GM21381 (cell line): ENCODE measurements around the gene KLHL40.

Experiments used
- ATAC-seq: cut with Tn5 transposase; IDR thresholded peaks from one replicate; pipeline ENCODE4 v1.9.1; 2021; ENCODE audit warnings: mild to moderate bottlenecking, moderate library complexity; ENCODE audit not compliant: unreplicated experiment

The KLHL40 gene

DNA sequence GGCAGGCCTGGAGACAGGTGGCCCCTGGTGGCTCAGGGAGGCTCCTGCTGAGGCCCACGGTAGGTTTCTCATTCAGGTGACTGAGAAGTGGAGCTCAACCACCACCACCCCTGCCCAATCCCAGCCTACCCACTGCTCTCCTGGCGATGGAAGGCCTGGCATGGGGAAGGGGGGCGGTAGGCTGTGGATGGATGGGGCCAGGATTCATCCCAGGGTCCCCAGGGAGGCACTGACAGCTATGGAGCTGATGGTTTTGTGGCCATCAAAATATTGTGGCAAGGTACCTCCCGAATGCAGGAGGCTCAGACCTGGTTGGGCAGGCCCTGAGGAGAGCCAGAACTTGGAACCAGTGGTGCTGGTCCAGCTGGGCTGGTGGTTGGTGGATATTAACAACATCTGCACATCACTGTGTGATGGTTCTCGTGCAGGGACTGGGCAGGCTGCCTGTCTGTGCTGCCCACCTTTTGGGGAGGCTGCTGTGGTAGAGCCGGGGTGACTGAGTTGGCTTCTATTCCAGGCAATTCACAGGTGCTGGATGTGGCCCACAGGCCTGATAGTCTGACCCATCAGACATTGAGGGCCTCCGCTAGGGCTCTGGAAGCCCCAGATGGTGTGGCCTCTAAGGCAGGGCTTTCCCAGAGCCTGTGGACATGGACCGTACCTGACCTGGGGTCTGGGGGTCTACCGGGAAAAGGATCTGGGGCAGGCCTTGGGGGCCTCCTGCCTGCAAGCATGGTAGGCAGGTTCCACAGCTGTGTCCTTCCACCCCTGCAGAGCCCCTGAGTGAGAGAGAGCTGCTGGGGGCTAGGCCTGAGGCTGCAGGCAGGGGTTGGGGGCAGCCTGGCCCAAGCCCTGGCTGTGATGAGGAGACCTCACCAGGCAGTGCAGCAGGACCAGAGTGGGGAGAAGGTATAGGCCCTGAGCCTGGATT, 28.4 kb upstream of the KLHL40 start:
- ATAC-seq, result no peak

DNA sequence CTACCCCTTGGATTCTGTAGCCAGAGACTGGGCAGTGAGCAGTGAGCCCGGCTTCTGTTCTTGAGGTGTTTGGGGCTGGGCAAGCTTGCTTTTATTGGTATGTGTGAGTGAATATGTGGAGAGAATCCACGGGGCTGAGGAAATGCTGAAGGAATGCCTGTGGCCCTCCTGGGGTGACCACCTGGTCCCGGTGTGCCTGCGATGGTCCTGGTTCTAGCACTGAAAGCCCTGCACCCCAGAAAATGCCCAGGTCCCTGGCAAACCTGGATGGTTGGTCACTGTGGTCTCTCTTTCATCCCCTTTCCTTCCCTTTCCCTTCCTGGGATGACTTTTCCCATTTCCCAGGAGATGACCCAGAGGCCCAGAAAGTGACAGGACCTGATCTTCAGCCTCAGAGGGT, 27.7 kb upstream of the KLHL40 start:
- ATAC-seq, result no peak

DNA sequence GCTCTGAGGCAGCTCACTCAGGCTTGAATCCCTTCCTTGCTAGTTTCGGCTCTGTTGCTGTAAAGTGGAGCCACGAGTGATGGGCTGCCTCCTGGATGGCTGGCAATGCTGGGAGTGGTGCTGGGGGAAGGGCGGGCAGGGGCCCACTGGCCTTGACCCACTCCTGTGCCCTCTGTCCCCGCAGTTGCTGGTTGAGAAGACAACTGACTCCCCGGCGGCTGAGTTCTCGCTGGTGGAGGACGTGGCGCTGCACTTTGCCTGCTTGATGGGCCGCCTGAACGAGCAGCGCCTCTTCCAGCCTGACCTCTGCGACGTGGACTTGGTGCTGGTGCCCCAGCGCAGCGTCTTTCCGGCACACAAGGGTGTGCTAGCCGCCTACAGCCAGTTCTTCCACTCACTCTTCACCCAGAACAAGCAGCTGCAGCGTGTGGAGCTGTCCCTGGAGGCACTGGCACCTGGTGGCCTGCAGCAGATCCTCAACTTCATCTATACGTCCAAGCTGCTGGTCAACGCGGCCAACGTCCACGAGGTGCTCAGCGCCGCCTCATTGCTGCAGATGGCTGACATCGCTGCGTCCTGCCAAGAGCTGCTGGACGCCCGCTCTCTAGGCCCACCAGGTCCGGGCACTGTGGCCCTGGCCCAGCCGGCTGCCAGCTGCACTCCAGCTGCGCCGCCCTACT, 27.1 kb upstream of the KLHL40 start:
- ATAC-seq, result no peak

DNA sequence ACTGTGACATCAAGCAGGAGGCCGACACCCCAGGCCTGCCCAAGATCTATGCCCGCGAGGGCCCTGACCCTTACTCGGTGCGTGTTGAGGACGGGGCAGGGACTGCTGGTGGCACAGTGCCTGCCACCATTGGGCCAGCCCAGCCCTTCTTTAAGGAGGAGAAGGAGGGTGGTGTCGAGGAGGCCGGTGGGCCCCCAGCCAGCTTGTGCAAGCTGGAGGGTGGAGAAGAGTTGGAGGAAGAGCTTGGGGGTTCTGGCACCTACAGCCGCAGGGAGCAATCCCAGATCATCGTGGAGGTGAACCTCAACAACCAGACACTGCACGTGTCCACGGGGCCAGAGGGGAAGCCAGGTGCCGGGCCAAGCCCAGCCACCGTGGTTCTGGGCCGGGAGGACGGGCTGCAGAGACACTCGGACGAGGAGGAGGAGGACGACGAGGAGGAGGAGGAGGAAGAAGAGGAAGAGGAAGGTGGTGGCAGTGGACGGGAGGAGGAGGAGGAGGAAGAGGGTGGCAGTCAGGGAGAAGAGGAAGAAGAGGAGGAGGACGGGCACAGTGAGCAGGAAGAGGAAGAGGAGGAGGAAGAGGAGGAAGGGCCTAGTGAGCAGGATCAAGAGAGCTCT, 26.5 kb upstream of the KLHL40 start:
- ATAC-seq, result no peak

DNA sequence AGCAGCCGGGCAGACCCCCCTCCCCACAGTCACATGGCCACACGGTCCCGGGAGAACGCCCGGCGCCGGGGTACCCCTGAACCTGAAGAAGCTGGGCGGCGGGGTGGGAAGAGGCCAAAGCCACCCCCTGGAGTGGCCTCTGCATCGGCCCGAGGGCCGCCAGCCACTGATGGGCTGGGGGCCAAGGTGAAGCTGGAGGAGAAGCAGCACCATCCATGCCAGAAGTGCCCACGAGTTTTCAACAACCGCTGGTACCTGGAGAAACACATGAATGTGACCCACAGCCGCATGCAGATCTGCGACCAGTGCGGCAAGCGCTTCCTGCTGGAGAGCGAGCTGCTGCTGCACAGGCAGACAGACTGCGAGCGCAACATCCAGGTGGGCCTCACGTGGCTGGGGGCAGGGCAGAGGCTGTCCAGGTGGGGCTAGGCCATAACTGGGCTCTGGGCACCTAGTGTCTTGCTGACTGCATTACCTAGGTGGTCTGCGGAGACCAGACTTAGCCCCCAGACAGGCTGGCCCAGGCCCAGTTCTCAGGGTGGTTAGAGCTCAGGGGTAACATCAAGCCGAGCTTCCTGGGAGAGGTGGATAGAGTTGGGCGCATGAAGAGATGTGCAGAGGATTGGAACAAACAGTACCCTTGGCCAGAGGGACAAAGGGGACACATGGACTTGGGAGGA, 25.7 kb upstream of the KLHL40 start:
- no peak for ATAC-seq

DNA sequence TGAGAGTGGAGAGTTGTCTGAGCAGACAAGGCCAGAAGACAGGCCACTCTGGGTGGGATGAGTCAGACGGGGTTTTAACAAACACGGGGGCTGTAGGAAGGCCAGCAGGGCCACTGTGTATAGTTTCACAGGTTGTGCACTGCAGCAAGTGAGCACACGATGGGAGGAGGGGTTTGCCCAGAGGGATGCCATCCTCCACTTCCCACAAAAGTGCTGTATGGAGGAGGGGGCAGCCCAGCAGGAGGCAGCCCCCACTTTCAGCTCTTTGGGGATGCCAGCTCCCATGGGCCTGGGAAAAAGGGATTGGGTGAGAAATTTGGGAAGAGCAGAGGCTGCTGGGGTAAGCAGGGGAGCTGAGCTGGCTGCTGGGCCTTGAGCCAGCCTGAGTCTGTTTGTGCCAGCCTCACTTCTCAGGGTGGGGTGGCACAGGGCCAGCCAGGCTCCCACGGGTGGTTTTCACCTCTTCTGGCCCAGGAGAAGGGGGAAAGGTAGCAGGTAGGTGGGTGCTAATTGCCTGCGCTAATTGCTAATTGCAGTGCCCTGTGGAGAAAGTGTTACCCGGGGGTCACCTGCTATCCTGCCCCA, 25.1 kb upstream of the KLHL40 start:
- no peak for ATAC-seq

DNA sequence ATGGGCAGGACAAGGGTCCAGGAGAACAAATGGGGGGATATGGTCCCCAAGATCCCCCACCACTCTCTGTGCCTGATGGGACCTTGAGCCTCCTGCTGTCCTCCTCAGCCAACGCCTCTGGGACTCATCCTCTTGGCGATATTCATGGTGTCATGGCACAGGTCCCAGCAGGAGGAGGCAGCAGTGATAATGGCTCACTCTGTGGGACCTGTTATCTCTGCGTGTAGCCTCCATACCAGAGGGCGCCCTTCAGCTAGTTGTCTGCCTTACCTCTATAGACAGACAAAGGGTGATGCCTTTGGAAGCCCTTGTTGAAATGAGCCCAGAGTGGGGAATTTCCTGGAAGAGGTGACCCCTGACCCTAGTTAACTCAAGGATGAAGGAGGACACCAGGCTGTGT, 24.4 kb upstream of the KLHL40 start:
- ATAC-seq, result no peak

DNA sequence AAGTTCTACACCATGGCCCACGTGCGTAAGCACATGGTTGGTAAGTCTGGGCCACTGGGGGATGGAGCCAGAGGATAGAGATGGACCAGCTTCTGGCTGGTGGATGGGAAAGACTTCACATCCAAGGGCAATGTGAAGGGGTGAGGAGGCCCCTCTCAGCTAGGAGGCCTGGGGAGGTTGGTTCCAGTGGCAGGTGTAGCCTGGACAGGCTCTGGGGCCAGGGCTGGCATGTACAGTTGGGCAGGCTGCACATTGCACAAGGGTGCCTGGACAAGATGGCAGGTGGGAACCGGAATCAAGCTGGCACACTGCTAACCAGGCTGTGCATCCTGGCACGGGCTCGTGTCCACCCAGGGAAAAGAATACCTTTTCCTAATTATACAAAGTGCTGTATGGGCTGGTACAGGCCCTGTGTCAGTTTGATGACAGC, 23.7 kb upstream of the KLHL40 start:
- no peak for ATAC-seq

DNA sequence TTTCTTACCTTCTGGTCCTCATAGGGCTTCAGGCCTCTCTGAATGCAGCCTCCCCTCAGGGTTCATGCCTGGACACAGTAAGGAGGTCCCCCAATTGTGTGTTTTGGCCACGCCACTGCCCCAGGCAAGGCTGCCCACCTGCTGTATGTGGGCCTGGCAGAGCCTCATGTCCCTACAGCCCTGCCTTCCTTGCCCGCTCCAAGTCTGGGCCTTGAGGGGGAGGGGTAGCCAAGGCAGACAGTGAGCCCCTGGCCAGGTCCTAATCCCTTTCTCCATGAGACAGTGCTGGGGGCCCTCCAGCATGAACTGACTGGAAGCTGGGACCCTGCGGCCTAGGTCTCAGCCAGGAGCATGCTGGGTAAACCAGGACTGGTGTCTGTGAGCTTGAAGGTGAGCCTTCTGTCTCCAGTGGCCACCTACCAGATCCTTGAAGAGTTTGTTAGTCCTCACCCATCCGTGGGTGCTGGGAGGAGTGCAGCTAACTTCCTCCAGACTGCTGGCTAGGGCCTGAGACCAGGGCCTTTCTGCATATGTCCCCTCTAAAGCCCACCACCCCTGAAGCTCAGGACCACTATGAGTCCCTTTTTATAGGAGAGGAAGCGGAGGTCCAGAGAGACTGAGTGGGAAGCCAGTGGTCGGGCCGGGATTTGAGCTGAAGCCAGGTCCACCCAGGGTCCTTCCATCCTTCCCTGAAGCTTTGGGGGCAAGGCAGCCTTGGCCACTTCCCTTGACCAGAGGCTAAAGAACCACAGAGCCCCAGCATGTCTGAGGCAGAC, 23.1 kb upstream of the KLHL40 start:
- ATAC-seq, result no peak

DNA sequence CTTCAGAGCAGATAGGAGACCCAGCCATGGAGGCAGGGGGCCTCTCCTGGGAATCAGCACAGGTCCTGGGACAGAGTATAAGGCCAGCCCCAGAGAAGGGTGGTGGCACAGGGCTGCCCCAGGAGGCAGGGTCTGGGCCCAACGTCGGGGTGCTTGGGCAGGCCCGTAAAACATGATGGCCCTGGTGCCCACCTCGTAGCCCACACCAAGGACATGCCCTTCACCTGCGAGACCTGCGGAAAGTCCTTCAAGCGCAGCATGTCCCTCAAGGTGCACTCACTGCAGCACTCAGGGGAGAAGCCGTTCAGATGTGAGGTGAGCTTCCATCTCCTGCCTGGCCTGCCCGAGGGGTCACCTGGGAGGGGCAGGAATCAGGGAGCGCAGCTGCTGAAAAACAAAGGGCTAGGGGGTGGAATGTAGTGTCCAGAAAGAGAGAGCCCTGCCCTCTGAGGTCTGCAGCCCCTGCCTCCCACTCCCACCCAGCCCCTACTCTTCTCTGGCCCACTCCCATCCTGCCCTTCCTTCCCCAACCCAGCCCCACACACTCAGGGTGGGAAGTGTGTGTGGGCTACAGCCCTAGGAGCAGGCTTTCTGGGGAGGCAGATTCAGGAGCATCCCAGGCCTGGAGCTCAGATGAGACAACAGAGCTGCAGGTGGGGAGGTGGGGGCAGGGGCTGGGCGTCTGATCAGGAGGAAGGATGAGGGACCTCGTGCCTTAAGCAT, 22.4 kb upstream of the KLHL40 start:
- ATAC-seq, result no peak

DNA sequence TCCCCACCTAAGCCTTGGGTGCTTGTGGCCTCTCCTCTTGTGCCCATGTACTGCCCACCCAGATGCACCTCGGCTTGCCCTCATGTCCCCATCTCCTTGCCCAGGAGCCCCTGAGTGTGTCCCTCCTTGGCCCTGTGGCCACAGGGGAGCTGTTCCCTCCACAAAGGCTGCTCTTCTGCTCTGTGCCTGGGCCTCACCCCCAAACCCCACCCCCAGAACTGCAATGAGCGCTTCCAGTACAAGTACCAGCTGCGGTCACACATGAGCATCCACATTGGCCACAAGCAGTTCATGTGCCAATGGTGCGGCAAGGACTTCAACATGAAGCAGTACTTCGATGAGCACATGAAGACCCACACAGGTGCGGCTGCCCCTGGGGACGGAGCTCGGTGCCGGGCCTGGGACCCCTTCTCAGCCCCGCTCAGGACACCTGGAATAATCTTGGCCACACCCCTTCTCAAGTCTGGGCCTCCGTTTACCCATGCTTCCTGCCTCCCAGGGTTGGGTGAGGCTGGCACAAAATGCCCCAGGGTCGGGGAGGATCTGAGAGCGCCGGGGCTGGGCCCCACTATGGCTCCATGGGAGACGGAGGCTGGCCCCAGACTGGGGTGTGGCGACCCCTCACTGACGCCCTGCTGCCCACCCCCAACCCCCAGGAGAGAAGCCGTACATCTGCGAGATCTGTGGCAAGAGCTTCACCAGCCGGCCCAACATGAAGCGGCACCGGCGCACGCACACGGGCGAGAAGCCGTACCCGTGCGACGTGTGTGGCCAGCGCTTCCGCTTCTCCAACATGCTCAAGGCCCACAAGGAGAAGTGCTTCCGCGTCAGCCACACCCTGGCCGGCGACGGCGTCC, 21.5 kb upstream of the KLHL40 start:
- no peak for ATAC-seq

DNA sequence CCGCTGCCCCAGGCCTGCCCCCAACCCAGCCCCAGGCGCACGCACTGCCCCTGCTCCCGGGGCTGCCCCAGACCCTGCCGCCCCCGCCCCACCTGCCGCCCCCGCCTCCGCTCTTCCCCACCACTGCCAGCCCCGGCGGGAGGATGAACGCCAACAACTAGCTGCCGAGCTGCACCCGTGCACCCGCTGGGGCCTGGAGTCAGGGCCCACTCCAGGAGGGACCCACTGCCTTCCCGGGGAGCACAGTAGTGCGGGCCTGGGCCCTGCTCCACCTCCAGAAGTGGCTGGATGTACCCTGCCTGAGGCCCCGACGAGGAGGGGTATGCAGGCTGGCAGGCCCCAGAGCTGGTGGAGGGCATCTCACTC, 20.9 kb upstream of the KLHL40 start:
- no peak for ATAC-seq

DNA sequence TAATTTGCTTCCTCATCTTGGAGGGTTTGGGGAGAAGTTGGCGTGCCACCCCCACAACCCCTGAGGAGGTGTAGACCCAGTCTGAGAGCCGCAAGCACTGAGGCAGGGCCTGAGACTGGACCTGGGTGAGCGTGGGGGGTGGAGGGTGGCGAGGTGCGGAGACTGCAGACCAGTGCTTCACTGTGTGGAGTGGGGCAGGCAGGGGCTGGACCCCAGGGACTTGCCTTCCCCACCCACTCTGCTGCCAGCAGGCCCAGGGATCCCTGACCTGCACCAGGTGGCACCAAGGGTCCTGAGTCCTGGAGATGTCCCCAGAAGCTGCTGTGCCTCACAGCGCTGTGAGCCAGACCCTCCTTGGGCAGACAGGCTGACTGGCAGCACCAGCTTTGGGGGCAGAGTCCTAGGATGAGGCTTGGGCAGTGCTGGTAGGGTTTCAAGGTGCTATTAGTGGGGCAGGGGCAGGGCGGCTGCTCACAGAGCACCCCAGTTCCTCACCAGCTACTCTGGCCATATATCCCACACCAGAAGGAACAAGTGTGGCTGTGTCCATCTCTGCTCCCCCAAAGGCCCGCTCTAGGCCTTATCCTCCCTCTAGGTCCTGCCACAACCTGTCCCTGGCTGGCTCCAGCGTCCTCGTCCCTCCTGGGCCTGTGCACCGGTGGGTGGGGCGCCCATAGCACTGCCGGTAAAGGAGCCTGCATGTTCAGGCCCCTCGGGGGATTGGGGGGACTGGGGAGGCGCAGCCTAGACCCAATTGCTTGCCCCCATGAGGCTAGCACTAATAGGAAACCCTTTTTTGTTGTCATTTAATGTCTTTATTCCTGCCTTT, 20.1 kb upstream of the KLHL40 start:
- ATAC-seq, result no peak

DNA sequence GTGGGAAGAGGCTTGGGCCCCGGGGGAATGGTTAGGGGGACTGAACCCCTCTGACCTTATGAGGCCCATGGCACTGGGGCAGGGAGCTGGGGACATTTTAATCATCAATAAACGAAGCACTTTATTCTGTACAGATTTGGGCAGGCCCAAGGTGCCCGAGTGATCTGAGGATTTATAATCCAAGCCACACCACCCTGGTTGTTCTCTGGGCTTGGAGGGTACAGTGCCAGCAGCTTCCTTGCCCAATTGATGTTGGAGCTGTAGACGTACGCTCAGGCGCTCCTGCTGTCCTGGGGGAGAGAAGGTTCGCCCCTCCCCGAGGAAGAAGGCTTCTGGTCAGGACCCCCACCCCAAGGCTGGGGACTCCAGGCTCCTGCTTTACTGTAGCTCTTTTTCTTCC, 19.3 kb upstream of the KLHL40 start:
- ATAC-seq, result no peak

DNA sequence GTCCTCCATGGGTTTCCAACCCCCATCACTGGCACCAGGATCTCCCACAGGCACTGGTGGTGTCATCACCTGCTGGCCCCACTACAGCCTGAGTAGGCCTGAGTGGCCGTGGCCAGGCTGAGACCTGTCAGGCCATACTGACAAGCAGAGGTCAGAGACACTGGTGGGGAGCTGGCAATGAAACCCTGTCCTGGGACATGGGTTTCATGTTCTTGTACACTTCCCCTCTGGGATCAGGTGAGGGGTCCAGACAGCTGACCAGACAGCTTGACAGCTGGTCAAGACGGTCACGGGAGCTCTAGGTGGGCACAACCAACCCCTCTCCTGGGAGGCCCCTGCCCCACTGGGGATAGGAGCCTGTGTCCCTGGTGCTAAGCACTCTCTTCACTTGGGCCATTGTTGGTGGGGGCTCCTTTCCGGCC, 18.7 kb upstream of the KLHL40 start:
- ATAC-seq, result no peak

DNA sequence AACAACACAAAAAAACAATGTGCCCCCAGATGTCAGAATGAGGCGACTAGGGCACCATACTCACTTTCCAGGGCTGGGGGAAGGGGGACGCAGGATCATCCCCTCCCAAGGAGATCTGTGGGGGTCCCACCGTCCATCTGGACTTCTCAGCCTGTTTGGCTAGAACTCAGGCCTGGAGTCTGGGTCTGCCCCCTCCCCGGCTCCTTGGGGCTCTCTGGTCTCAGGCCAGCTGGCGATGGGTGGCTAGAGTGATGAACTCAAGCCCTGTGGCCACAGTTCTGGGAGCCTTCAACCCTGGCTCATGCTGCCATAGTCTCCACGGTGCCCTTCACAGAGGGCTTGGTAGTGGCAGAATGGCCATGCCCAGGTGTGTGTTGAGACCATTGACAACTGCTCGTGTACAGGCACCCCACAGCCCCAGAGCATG, 18.2 kb upstream of the KLHL40 start:
- no peak for ATAC-seq

DNA sequence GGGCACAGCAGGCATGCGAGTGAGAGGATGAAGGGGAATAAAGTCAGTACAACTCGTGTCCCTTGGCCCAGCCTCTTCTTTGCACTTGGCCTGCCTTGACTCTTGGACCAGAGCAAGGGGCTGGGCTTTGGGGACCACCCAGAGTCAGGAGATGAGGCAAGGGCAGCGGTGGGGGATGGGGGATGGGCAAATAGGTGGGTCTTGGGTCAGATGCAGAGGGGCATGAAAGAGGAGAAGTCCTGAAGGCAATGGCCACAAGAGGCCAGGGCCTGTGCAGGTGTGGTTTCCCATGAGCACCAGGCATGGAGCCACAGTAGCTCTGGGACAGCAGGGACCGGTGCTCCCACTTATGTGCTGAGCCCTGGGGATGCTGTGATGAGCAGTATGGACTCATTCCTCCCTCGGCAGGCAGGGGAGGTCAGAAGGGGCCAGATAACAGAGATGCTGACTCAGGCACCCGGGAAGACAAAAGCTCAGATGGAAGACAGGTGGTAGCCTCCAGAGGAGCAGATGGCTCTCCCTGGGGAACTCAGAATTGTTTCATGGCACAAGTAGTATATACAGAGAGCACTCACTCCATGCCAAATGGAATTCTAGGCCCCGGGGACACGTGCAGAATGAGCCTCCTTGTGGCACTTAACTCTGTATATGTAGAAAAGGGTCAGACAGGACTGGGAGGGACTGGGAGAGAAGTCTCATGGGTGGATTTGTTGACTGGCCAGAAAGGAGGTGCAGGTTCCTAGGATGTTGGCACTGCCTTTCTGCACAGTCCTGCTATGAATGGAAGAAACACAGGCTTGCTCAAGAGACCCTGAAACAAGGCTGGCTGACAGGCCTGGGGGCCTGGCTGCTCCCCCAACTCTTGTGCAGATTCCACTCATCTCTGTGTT, 17.6 kb upstream of the KLHL40 start:
- ATAC-seq, result no peak
